GM12801 (cell line): ENCODE measurements around the gene EXD3.

ENCODE experiments used
- CTCF ChIP-seq: IDR thresholded peaks from one replicate; pipeline ENCODE4 v1.5.1; 2011; ENCODE audit warnings: control low read depth; ENCODE audit not compliant: insufficient read length; ENCODE audit errors: extremely low read depth

Gene EXD3

GRCh38 chr9:137433349-137433915 lies 10.5 kb upstream of the EXD3 start:
- no peak for TF ChIP-seq CTCF

GRCh38 chr9:137432687-137433348 lies 9.9 kb upstream of the EXD3 start:
- no peak for TF ChIP-seq CTCF

GRCh38 chr9:137431416-137431931 lies 8.5 kb upstream of the EXD3 start:
- TF ChIP-seq CTCF = no peak

GRCh38 chr9:137430723-137431415 lies 7.9 kb upstream of the EXD3 start:
- no peak for TF ChIP-seq CTCF

GRCh38 chr9:137429974-137430722 lies 7.2 kb upstream of the EXD3 start:
- TF ChIP-seq CTCF = no peak

- no peak for TF ChIP-seq CTCF
These were observed 6.6 kb upstream of the EXD3 start for GRCh38 chr9:137429546-137429890.
